PC-9 (cell line): Measurements from ENCODE around the gene ZNF14. TPM values are rescaled to one million over a fixed set of nuclear protein-coding genes. Genes with fewer than 3 reads are reported as not detected.

ENCODE experiments used
- BruUV-seq: library from RNA; stranded (reverse); fragments of 400-500 nt; replicated peaks from 2 replicates; lab custom pipeline; 2021; lab: Mats Ljungman, UMichigan
- CTCF ChIA-PET: fragments of 300-600 bp; sonication (Branson Sonifier 250); formaldehyde crosslinking; loops from one replicate; lab custom pipeline; 2022; ENCODE audit warnings: antibody characterized with exemption; lab: Charles Lee
- POLR2A ChIA-PET: fragments of 300-600 bp; sonication (Branson Sonifier 250); formaldehyde crosslinking; loops from one replicate; lab custom pipeline; 2022; ENCODE audit warnings: antibody characterized with exemption; ENCODE audit not compliant: unreplicated experiment; lab: Charles Lee
- DNase-seq, 2 experiments: peaks; one replicate each; pipeline versions ENCODE4 v3.0.0 to v3.0.0-alpha.2; 2015 to 2022; ENCODE audit warnings: mixed read lengths in 1 of 2
- H2AFZ ChIP-seq: fragments of 200-600 bp; sonication (generic); 2 replicates; pipeline ENCODE4 v1.8.1; 2017; ENCODE audit warnings: antibody characterized with exemption
- H3F3A ChIP-seq: fragments of 200-600 bp; sonication (generic); 2 replicates; pipeline ENCODE4 v1.8.1; 2017; ENCODE audit warnings: antibody characterized with exemption, mild to moderate bottlenecking, low read depth; ENCODE audit not compliant: insufficient read depth
- H3K27ac ChIP-seq: fragments of 200-600 bp; sonication (generic); 2 replicates; pipeline ENCODE4 v1.6.1; 2016; ENCODE audit warnings: mixed run types
- H3K27me3 ChIP-seq: fragments of 200-600 bp; sonication (generic); 2 replicates; pipeline ENCODE4 v1.6.1; 2016; ENCODE audit warnings: low read depth, mixed run types; ENCODE audit not compliant: insufficient read depth
- H3K36me3 ChIP-seq: fragments of 200-600 bp; sonication (generic); 2 replicates; pipeline ENCODE4 v1.6.1; 2016; ENCODE audit warnings: low read depth, mixed run types
- H3K4me1 ChIP-seq: fragments of 200-600 bp; sonication (generic); replicated peaks from 2 replicates; pipeline ENCODE4 v1.6.1; 2016; ENCODE audit warnings: mixed run types; ENCODE audit not compliant: insufficient read depth
- H3K4me2 ChIP-seq: fragments of 200-600 bp; sonication (generic); 2 replicates; pipeline ENCODE4 v1.6.1; 2017; ENCODE audit warnings: mixed run types
- H3K4me3 ChIP-seq: fragments of 200-600 bp; sonication (generic); 2 replicates; pipeline ENCODE4 v1.6.1; 2016; ENCODE audit warnings: mixed run types
- H3K79me2 ChIP-seq: fragments of 200-600 bp; sonication (generic); 2 replicates; pipeline ENCODE4 v1.6.1; 2017; ENCODE audit warnings: low read depth, mixed run types
- H3K9me2 ChIP-seq: fragments of 200-600 bp; sonication (generic); 2 replicates; pipeline ENCODE4 v1.8.1; 2017; ENCODE audit warnings: mild to moderate bottlenecking; ENCODE audit not compliant: insufficient read depth
- H3K9me3 ChIP-seq: fragments of 200-600 bp; sonication (generic); 2 replicates; pipeline ENCODE4 v1.8.1; 2016; ENCODE audit warnings: low read depth; ENCODE audit not compliant: insufficient read depth
- H4K20me1 ChIP-seq: fragments of 200-600 bp; sonication (generic); 2 replicates; pipeline ENCODE4 v1.8.1; 2017; ENCODE audit not compliant: insufficient read depth
- CTCF ChIP-seq: fragments of 200-600 bp; sonication (generic); conservative IDR thresholded peaks from 2 replicates; pipeline ENCODE4 v1.6.1; 2017; ENCODE audit warnings: mixed run types, antibody characterized with exemption, mild to moderate bottlenecking, moderate library complexity
- EZH2 ChIP-seq: fragments of 200-600 bp; sonication (generic); IDR thresholded peaks from 2 replicates; pipeline ENCODE4 v1.8.0; 2017; ENCODE audit warnings: antibody characterized with exemption, low read depth
- intact Hi-C: fragments of 100-400 bp; cut with micrococcal nuclease; formaldehyde crosslinking; loops from one replicate; pipeline ENCODE4 v1.10.0; 2022; ENCODE audit not compliant: unreplicated experiment
- total RNA-seq: library from RNA; stranded (reverse); gene quantifications from 2 replicates; pipeline ENCODE4 v1.2.3, GENCODE V29; 2021

ZNF14 gene
- total RNA-seq, 1 experiment from 2014 or later, result 2.8 TPM

GRCh38 chr19:19741184-19741583 is 8.3 kb upstream of the ZNF14 start:
- no peak overlapping the region for H2AFZ ChIP-seq
- H3K9me3 ChIP-seq, result no peaks in the 10 kb centered on the region
- no peaks in the 10 kb centered on the region for H3K4me1 ChIP-seq
- no TSS peak for BruUV-seq
- H4K20me1 ChIP-seq, result no peaks in the 10 kb centered on the region
- H3K27me3 ChIP-seq, result peaks cover 13% of the 10 kb centered on the region
- no peaks in the 10 kb centered on the region for H3F3A ChIP-seq
- TF ChIP-seq CTCF, result no peak
- no peak for TF ChIP-seq EZH2
- ChIA-PET POLR2A (no interaction called here), CTCF (no interaction called here)
- intact Hi-C loops, result no loop called here
- no peak overlapping the region for H3K4me2 ChIP-seq
- no peak for DNase-seq
- H3K27ac ChIP-seq, result no peak overlapping the region
- H3K79me2 ChIP-seq, result no peaks in the 10 kb centered on the region
- H3K9me2 ChIP-seq, result no peaks in the 10 kb centered on the region
- no peak overlapping the region for H3K4me3 ChIP-seq
- H3K36me3 ChIP-seq, result no peaks in the 10 kb centered on the region

GRCh38 chr19:19740755-19741154 is 7.8 kb upstream of the ZNF14 start:
- H3F3A ChIP-seq, result no peaks in the 10 kb centered on the region
- CTCF ChIA-PET, result no interaction called here

GRCh38 chr19:19738564-19738963 is 5.7 kb upstream of the ZNF14 start:
- no peaks in the 10 kb centered on the region for H3K9me3 ChIP-seq
- intact Hi-C loops, result no loop called here
- CTCF ChIA-PET, result no interaction called here

More at GRCh38 chr19:19740755-19741154, 7.8 kb upstream of the ZNF14 start:
- intact Hi-C loops, result no loop called here
- TF ChIP-seq EZH2, result no peak
- TF ChIP-seq CTCF, result no peak
- no peaks in the 10 kb centered on the region for H3K79me2 ChIP-seq
- BruUV-seq, result no TSS peak
- no peak overlapping the region for H3K4me3 ChIP-seq
- no peak overlapping the region for H2AFZ ChIP-seq
- H3K36me3 ChIP-seq, result no peaks in the 10 kb centered on the region
- no peaks in the 10 kb centered on the region for H3K9me2 ChIP-seq
- no peak overlapping the region for H3K27ac ChIP-seq
- no peak overlapping the region for H3K4me2 ChIP-seq
- POLR2A ChIA-PET, result no interaction called here
- H3K9me3 ChIP-seq, result no peaks in the 10 kb centered on the region
- H3K27me3 ChIP-seq, result peaks cover 13% of the 10 kb centered on the region
- DNase-seq, result no peak
- no peaks in the 10 kb centered on the region for H3K4me1 ChIP-seq
- no peaks in the 10 kb centered on the region for H4K20me1 ChIP-seq

More at GRCh38 chr19:19738564-19738963, 5.7 kb upstream of the ZNF14 start:
- POLR2A ChIA-PET, result no interaction called here
- H2AFZ ChIP-seq, result no peak overlapping the region
- DNase-seq, result no peak
- no peak overlapping the region for H3K4me2 ChIP-seq
- no TSS peak for BruUV-seq
- no peak for TF ChIP-seq EZH2
- TF ChIP-seq CTCF, result no peak
- no peaks in the 10 kb centered on the region for H3K36me3 ChIP-seq
- H4K20me1 ChIP-seq, result no peaks in the 10 kb centered on the region
- no peaks in the 10 kb centered on the region for H3K4me1 ChIP-seq
- no peaks in the 10 kb centered on the region for H3K27me3 ChIP-seq
- H3K79me2 ChIP-seq, result no peaks in the 10 kb centered on the region
- H3K27ac ChIP-seq, result no peak overlapping the region
- H3F3A ChIP-seq, result no peaks in the 10 kb centered on the region
- no peak overlapping the region for H3K4me3 ChIP-seq
- H3K9me2 ChIP-seq, result no peaks in the 10 kb centered on the region
